ENCODE data around the gene SLX9. TPM values are rescaled to one million over a fixed set of nuclear protein-coding genes. Genes with fewer than 3 reads are reported as not detected.
A peak's percentile ranks its signal among the peaks of the same experiment; 100 is the strongest.

SLX9 gene
- total and polyA plus RNA-seq, 2 experiments from 2014 or later: 24.7 to 31.2 TPM

GRCh38 chr21:44966135-44967081 lies 26.6 kb downstream of the SLX9 start:
- H3K27me3 ChIP-seq: no peaks in the 10 kb centered on the region
- H3K27ac ChIP-seq: peak overlapping the region; percentile 45
- peaks cover 22% of the 10 kb centered on the region for H3K4me1 ChIP-seq (ENCODE audit: low read depth)
- TF ChIP-seq CTCF (IDR thresholded peaks at IDR 0.05; ENCODE audit: low read depth, low read length): no peak
- H3K36me3 ChIP-seq: no peaks in the 10 kb centered on the region
- no peak overlapping the region for H3K4me3 ChIP-seq
- peak in 1 of 2 donors; percentile 60 for DNase-seq (ENCODE audit: low read depth in 1 of 2, low spot score in 1 of 2)
- H3K9me3 ChIP-seq (ENCODE audit: low read depth): no peaks in the 10 kb centered on the region

GRCh38 chr21:44967082-44968047 lies 27.5 kb downstream of the SLX9 start:
- no peak for TF ChIP-seq CTCF (IDR thresholded peaks at IDR 0.05; ENCODE audit: low read depth, low read length)
- no peaks in the 10 kb centered on the region for H3K27me3 ChIP-seq
- no peak overlapping the region for H3K4me3 ChIP-seq
- H3K4me1 ChIP-seq (ENCODE audit: low read depth): peaks cover 17% of the 10 kb centered on the region
- H3K9me3 ChIP-seq (ENCODE audit: low read depth): no peaks in the 10 kb centered on the region
- H3K36me3 ChIP-seq: no peaks in the 10 kb centered on the region
- peak overlapping the region; percentile 45 for H3K27ac ChIP-seq
- DNase-seq (ENCODE audit: low read depth in 1 of 2, low spot score in 1 of 2): no peak

- Histone ChIP-seq H3K36me3 (no peaks in the 10 kb centered on the region), H3K4me1 (ENCODE audit: low read depth) (peaks cover 10% of the 10 kb centered on the region), H3K4me3 (no peak overlapping the region), H3K27me3 (no peaks in the 10 kb centered on the region), H3K27ac (peak overlapping the region; percentile 16), H3K9me3 (ENCODE audit: low read depth) (no peaks in the 10 kb centered on the region)
- TF ChIP-seq CTCF (IDR thresholded peaks at IDR 0.05; ENCODE audit: low read depth, low read length): no peak
- DNase-seq (ENCODE audit: low read depth in 1 of 2, low spot score in 1 of 2): no peak
These were observed 29.3 kb downstream of the SLX9 start for GRCh38 chr21:44969066-44969670.

GRCh38 chr21:44969931-44970755 lies 30.3 kb downstream of the SLX9 start:
- peak overlapping the region; percentile 16 for H3K27ac ChIP-seq
- peak in 1 of 2 donors; percentile 13 for DNase-seq (ENCODE audit: low read depth in 1 of 2, low spot score in 1 of 2)
- H3K4me1 ChIP-seq (ENCODE audit: low read depth): peaks cover 10% of the 10 kb centered on the region
- H3K27me3 ChIP-seq: no peaks in the 10 kb centered on the region
- TF ChIP-seq CTCF (IDR thresholded peaks at IDR 0.05; ENCODE audit: low read depth, low read length): no peak
- no peak overlapping the region for H3K4me3 ChIP-seq
- H3K9me3 ChIP-seq (ENCODE audit: low read depth): no peaks in the 10 kb centered on the region
- H3K36me3 ChIP-seq: no peaks in the 10 kb centered on the region

Data from cardiac muscle cell (in vitro differentiated cells and primary cell).